HG03066 (cell line): ENCODE data around the gene PRODH2.
"Not testable (repeated sequence)": the region's sequence is repeated elsewhere in the genome, so short reads cannot be mapped to it uniquely, and the experiment has no call there.

ENCODE experiments used
- ATAC-seq: cut with Tn5 transposase; IDR thresholded peaks from one replicate; pipeline ENCODE4 v1.9.1; 2021; ENCODE audit warnings: low read depth; ENCODE audit not compliant: unreplicated experiment

Gene PRODH2

DNA sequence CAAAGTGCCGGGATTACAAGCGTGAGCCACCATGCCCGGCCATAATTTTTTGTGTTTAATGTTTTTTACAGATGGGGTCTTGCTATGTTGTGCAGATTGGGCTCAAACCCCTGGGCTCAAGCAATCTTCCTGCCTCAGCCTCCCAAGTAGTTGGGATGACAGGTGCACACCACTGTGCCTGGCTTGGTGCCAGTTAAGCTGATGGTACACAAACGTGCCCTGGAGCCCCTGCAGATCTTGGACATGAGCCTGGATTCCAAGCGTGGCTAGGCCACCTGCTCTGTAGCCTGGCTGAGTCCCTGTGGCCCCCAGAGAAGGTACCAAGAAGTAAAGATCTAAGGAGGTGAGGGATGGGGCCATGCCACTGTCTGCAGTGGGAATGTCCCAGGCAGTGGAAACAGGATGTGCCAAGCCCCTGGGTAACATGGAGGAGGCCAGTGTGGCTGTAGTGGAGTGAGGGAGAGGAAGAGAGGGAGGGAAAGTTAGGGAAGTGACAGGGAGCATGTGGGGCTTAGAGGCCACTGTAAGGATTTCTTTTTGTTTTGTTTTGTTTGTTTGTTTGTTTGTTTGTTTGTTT, 7.0 kb downstream of the PRODH2 start:
- no peak for ATAC-seq

- no peak for ATAC-seq
These were observed 10.8 kb downstream of the PRODH2 start for GRCh38 chr19:35801828-35802227.

DNA sequence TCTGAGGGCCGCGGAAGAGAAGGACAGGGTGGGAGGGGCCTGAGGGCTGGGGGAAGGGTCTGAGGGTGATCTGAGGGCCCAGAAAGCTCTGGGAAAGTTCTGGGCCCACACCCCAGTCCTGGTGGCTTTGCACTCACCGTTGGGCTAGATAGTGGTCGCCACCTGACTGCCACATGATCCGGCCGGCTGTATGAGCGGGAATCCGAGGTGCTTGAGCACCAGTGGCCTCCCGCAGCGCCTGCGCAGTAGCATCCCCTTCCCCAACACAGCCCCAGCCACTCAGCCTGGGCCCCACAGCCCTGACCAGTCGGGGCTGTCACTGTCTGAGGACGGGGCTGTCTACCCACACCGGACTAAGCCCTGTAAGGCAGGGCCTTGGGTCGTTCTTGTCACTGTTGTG, 15.0 kb downstream of the PRODH2 start:
- no peak for ATAC-seq

DNA sequence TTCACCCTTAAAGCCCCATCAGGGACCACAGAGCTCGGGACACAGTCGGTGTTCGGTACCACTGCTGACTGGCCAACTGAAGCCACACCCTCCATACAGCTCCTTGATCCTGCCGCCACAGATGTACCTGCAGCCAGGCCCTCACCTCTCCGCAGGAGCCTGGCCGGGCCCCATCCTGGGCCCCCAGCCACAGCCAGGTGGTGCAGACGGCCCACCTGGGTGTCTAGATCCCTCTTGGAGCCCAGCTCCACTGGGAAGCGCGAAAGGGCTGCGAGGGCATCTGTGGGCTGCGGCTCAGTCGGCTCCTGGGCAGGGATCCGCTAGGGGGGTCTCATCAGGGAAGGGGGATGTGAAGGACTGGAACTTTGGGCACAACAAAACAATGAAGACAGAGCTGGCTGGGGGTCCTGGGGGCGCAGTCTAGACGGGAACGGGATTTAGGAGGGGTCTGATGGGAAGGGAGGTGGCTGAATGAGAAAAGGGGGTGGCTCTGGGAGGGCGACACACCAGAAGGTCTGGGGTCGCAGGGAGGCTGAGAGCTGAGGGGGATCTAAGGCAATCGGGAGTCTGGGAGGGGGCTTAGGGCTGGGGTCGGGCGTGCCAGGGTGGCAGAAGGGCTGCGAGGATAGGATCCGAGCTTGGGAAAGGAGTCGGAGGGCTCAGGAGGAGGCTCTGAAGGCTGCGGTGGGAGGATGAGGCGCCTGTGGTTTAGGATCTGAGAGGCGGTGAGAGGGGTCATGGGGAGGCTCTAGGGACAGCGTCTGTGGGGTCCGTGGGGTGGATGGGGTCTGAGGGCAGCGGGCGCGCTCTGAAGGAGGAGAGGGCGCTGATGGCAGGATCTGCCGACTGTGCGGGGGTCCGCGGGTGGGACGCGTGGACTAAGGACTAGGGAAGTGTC, 15.8 kb downstream of the PRODH2 start:
- no peak for ATAC-seq

DNA sequence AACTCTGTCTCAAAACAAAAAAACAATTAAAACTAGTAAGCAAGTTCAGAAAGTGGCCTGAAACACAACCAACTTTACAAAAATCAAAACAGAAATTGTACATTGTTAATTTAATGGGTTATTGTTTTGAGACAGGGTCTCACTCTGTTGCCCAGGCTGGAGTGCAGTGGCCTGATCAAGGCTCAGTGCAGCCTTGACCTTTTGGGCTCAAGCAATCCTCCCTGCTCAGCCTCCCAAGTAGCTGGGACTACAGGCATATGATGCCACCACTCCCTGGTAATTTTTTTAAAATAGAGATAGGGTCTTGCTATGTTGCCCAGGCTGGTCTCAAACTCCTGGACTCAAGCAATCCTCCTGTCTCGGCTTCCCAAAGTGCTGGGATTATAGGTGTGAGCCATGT, 17.1 kb downstream of the PRODH2 start:
- not testable (repeated sequence) for ATAC-seq

GRCh38 chr19:35793381-35794165, 19.1 kb downstream of the PRODH2 start:
- no peak for ATAC-seq

GRCh38 chr19:35792888-35793287, 19.8 kb downstream of the PRODH2 start:
- ATAC-seq: no peak

- no peak for ATAC-seq
These were observed 20.3 kb downstream of the PRODH2 start for GRCh38 chr19:35792312-35792711.

- no peak for ATAC-seq
These were observed 20.8 kb downstream of the PRODH2 start for GRCh38 chr19:35791814-35792279.

DNA sequence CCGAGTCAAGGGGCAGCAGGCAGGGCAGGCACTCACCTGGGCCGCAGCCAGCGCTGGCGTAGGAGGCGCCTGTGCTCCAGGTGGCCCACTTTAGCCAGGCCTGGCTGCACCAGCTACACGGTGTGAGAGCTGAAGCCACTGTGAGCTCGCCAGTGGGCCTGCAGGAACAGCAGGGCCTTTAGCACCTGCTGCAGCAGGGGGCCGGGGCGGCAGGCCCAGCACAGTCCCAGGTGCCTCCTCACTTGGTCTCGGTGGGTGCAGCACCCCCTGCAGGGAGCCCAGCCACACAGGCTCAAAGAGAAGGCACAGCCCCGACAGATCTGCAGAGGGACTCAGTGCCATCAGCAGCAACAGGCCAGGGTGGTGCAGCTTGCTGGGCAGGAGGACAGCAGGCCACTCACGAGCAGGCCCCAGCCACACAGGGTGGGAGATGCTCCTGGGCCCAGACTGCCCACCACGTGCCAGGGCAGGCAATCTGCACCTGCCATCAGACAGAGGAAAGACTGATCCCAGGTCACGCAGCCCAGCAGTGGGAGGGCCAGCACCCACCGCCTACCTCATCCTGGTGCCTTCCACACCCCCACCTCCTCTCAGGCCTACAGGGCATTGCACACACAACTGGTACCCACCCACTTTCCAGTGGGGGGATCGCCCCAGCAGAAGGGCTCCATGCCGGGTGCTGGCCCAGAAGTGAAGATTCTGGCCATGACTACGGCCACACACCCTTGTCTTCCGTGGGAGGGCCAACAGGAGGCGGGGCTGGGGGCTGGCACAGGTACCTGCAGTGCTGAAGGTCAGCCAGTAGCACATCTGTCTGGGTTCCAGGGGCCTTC, 21.4 kb downstream of the PRODH2 start:
- ATAC-seq: no peak

DNA sequence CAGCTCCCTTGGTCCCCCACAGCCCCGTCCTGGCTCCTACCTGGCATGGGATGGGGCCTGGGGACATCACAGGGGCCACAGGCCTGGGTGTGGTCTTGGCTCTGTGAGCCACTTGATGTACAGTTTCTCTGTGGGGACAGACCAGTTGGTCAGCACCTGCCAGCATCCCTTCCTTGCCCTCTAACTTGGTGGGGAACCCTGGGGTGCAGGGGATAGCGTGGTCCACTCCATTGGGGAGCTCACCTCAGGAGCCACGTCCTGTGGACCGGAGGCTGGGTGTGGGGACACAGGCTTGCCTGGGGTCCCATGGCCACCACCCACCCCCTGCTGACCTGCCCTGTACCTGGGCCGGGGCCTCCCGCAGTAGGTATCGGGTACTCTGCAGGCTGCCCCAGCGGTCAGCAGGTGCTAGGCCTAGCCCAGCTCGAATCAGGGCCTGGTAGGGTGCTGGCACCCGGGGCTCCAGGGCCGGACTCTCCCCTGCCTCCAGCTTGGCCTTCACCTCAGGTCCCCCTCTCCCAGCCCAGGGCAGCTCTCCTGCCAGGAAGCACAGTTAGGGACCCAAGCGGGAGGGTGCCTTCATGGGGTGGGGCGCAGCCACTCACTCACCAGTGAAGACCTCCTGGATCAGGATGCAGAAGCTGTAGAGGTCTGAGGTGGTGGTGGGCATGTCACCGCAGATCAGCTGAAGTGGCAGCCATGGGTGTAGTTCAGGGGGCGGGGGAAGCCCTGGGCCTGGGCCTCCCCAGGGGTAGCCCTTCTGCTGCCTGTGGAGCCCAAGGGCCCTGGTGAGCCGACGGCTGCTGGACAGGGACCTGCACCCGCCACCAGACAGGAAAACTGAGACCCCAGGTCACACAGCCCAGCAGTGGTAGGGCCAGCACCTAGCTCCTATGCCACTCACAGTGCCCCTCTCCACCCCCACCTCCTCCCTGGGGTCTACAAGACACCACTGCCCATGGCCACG, 22.4 kb downstream of the PRODH2 start:
- no peak for ATAC-seq

DNA sequence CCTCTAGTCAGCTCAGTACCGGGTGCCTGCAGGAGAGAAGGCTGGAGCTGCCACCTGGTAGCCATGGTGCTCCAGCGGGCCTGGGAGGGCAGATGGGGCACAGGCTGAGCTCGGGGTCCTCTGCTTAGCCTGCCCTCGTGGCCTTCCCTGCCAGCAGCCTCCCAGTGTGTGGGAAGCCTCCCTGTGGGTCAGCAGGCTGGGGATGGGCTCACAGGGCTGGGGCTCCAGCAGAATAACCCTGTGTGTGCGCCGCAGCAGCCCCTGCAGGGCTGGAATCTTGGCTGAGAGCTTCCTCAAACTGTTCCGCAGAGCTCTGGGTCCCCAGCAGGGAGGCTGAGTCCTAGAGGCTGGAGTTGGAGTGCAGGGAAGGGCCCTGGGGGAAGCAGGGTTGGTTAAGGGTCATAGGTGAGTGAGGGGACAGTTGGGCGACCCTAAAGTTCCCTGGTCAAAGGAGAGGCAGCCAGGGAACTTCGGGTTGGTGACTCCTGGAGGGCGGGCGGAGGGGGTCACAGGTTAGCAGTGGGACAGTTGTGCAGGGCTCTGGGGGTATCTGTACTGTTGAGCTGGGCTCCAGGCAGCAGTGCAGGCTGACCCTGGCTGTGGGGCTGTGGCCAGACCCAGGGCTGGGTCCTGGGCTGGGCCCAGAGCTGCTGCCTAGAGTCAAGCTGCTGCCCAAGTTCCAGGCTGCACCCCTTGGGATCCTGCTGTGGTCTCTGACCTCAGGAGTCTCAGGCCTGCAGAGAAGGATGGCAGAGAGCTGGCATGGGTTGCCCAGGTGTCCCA, 23.3 kb downstream of the PRODH2 start:
- ATAC-seq: no peak

DNA sequence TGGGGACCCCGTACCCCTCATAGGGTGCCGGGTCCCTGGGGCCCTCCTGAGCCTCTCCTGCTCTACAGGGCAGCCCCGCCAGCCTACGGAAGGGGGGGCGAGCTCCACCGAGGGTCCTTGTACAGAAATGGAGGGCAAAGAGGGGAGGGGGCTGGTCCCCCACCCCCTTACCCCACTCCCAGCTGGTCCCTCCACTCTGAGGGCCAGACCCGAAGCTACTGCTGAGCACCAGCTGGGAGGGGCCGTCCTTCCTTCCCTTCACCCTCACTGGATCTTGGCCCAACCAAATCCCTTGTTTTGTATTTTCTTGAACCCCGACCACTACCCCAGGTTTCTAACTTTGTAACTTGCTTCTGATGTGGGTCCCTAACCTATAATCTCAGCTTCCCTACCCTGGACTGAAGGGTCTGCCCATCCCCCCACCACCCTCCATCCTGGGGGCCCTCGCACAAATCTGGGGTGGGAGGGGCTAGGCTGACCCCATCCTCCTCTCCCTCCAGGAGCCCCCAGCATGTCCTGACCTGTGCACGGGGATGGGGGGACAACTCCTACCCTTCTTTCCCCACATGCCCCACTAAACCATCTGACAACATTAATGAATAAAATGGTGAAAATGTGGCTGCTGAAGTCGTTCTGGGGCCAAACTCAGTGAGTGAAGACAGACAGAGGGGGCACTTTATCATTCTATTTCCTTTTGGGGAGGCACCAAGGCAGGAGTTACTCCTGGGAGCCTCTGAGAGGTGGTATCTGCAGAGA, 24.3 kb downstream of the PRODH2 start:
- ATAC-seq: no peak

GRCh38 chr19:35787227-35787799, 25.3 kb downstream of the PRODH2 start:
- ATAC-seq: no peak

DNA sequence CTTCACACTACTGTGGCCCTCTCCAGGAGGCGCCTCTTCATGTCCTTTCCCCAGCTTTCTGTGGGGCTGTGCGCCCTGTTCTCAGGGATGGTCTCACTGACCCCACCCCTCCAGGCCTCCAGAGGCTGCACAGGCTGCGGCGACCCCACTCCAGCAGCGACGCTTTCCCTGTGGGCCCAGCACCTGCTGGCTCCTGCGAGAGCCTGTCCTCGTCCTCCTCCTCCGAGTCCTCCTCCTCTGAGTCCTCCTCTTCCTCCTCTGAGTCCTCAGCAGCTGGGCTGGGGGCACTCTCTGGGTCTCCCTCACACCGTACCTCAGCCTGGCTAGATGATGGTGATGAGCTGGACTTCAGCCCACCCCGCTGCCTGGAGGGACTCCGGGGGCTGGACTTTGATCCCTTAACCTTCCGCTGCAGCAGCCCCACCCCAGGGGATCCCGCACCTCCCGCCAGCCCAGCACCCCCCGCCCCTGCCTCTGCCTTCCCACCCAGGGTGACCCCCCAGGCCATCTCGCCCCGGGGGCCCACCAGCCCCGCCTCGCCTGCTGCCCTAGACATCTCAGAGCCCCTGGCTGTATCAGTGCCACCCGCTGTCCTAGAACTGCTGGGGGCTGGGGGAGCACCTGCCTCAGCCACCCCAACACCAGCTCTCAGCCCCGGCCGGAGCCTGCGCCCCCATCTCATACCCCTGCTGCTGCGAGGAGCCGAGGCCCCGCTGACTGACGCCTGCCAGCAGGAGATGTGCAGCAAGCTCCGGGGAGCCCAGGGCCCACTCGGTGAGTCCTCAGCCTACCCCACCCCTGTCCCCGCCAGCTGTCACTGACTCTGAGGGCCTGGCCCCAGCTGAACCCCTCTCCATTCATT, 26.1 kb downstream of the PRODH2 start:
- no peak for ATAC-seq

DNA sequence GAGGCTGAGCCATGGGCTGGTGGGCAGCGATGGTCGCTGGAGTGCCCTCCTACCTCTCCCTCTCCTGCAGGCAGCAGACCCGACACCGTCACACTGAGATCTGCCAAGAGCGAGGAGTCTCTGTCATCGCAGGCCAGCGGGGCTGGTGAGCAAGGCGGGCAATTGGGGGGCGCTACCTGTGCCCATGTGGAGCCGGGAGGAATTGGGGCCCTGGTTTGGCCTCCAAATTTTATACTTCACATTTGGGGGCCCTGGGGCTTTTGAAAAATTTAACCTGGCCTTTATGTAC, 27.4 kb downstream of the PRODH2 start:
- no peak for ATAC-seq
